T-helper 2 cell treated with Interferon-gamma antibody and Interleukin-4, amounts not matched to agents 100 ng/mL and 5 ng/mL, for 36 hours (primary cell): ENCODE measurements around the gene DNAH10. TPM values are rescaled to one million over a fixed set of nuclear protein-coding genes. Genes with fewer than 3 reads are reported as not detected.
"Not testable (repeated sequence)": the region's sequence is repeated elsewhere in the genome, so short reads cannot be mapped to it uniquely, and the experiment has no call there.

Experiments
- intact Hi-C: fragments of 100-400 bp; cut with micrococcal nuclease; formaldehyde crosslinking; loops from one replicate; pipeline ENCODE4 v1.15.1; 2023
- total RNA-seq: library from RNA; stranded (reverse); gene quantifications from 2 replicates; pipeline ENCODE4 v1.2.3, GENCODE V29; 2022

The DNAH10 gene
- total RNA-seq, 1 donor from 2014 or later = 0.14 TPM

DNA sequence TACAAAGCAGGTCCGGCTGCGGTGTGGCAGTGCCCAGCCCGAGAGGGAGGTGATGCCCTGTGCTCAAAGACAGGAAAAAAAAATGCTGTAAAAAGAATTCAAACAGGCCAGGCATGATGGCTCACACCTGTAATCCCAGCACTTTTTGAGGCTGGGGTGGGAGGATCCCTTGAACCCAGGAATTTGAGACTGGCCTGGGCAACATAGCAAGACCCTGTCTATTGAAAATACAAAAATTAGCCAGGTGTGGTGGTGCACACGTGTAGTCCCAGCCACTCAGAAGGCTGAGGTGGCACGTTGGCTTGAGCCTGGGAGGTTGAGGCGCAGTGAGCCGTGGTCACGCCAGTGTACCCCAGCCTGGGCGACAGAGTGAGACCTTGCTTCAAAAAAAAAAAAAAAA is 26.4 kb downstream of the DNAH10 start:
- intact Hi-C loops = no loop called here

GRCh38 chr12:123789422-123789821 is 27.3 kb downstream of the DNAH10 start:
- intact Hi-C loops = not testable (repeated sequence)

DNA sequence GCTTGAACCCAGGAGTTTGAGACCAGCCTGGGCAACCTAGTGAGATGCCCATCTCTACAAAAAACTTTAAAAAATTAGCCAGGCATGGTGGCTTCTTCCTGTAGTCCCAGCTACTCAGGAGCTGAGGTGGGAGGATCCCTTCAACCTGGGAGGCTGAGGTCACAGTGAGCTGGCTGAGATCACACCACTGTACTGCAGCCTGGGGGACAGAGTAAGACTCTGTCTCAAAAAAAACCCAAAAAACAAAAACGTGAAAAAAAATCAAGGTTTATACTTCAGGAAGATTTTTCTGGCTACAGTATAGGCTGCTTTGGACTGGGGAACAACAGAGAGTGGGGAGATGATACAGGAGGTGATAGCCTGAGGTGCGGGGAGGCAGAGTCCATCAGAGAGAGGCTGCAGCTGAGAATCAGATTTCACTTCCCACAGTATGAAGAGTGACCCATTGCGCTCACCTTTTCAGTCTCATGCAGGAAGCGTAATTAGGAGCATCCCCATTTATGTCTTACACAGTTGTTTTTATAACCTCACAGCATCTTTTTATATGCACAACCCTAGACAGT is 28.9 kb downstream of the DNAH10 start:
- intact Hi-C loops = no loop called here

GRCh38 chr12:123794027-123794426 is 31.9 kb downstream of the DNAH10 start:
- intact Hi-C loops = no loop called here

DNA sequence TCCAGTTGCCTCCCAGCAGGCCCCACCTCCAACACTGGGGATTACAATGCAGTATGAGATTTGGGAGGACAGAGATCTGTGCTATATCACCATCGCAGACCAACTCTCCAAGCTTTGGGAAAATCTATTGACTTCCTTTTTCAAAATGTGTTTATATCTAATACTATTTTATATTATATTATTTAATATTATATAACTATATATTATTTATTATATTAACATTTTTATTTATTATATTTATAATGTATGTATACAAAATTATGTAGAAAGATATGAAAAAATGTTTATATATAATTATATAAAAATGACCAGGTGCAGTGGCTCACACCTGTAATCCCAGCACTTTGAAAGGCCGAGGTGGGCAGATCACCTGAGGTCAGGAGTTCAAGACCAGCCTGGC is 36.4 kb downstream of the DNAH10 start:
- intact Hi-C loops = no loop called here

- intact Hi-C loops = no loop called here
Observed at GRCh38 chr12:123799227-123799626, 37.1 kb downstream of the DNAH10 start.

- intact Hi-C loops = loop anchor here (10.0 kb wide), 1 partner anchor 183 kb away; no protein-coding TSS in a partner anchor
Observed at GRCh38 chr12:123801573-123802178, 39.6 kb downstream of the DNAH10 start.

DNA sequence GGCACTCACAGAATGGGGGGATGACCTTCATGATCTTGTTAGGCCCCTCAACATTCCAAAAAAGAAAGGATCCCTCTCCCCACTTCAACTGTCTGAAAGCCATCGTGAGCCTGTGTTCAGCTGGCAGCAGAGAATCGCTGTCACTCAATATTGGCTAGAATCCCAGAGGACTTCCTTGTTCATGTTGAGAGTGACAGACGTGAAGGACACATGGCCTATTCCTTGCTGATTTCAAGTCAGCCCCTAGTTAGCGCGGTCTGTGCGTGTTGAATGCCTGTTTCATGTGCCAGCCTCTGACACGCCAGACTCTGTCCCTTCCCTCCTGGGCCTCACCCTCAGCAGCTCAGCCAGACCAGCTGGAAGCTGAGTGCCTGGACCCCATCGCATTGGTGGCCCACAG is 43.1 kb downstream of the DNAH10 start:
- intact Hi-C loops = loop anchor here (10.0 kb wide), 1 partner anchor 180 kb away; no protein-coding TSS in a partner anchor

DNA sequence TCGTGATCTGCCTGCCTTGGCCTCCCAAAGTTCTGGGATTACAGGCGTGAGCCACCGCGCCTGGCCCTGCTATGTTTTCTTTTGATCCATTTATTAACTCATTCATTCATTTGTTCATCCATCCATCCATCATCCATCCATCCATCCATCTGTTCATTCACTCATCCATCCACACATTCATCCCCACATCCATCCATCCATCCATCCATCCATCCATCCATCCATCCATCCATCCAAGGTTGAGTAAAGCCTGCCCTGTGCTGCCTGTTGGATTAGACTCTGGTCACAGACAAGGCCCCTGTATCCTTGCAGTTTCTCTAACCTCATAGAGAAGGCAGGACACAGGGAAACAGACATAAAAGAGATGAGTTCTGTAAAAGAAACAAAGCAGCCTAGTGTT is 44.9 kb downstream of the DNAH10 start:
- intact Hi-C loops = loop anchor here (10.0 kb wide), 1 partner anchor 178 kb away; no protein-coding TSS in a partner anchor

DNA sequence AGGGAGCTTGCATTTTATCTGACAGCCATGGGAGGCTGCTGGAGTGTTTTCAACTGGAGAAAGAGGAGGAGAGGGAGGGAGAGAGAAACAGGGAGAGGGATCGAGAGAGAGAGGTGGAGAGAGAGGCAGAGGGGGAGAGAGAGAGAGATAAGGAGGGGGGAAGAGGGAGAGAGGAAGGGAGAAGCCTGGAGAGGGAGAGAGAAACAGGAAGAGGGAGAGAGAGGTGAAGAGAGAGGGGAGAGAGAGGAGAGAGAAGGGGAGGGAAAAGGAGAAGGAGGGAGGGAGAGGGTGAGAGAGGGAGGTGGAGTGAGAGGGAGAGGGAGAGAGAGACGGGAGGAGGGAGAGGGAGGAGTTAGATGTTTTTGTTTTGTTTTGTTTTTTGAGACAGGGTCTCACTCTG is 45.6 kb downstream of the DNAH10 start:
- intact Hi-C loops = loop anchor here (10.0 kb wide), 1 partner anchor 177 kb away; no protein-coding TSS in a partner anchor

- intact Hi-C loops = loop anchor here (10.0 kb wide), 1 partner anchor 177 kb away; no protein-coding TSS in a partner anchor
Observed at GRCh38 chr12:123808167-123808566, 46.1 kb downstream of the DNAH10 start.

DNA sequence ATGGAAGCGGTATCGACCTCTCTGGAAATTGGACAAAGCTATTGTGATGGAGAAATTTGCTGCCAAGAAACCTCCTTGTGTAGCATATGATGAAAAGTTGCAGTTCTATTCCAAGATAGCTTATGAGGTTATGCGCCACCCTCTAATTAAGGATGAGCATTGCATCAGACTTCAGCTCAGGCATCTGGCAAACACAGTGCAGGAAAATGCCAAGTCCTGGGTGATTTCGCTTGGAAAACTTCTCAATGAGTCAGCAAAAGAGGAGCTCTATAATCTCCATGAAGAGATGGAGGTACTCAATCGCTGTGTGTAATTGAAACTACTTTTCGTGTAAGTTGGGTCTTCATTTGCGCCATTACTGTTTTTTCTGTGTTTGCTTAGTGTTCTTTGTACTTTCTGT is 51.2 kb downstream of the DNAH10 start:
- intact Hi-C loops = no loop called here

GRCh38 chr12:123815968-123816367 is 53.9 kb downstream of the DNAH10 start:
- intact Hi-C loops = no loop called here

- intact Hi-C loops = no loop called here
Observed at GRCh38 chr12:123816896-123817537, 54.9 kb downstream of the DNAH10 start.

DNA sequence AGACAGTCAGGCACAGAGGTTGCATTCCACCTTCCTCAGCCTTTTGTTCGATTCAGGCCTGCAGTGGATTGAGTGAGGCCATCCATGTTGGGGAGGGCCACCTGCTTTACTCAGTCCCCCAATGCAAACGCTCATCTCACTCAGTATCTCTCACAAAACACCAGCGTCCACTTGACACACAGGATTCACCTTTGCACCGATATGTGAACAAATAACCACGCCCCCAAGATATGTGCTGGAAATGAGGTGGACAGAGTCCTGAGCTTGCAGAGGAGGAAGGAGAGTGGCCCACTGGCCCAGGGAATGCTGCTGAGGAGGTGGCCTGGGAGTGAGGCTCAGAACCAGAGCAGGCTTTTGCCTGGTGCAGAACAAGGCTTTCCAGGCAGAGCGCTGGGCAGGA is 60.7 kb downstream of the DNAH10 start:
- intact Hi-C loops = no loop called here

GRCh38 chr12:123828120-123828519 is 66.0 kb downstream of the DNAH10 start:
- intact Hi-C loops = no loop called here

- intact Hi-C loops = no loop called here
Observed at GRCh38 chr12:123828854-123829547, 66.9 kb downstream of the DNAH10 start.

- intact Hi-C loops = no loop called here
Observed at GRCh38 chr12:123829561-123829960, 67.5 kb downstream of the DNAH10 start.

DNA sequence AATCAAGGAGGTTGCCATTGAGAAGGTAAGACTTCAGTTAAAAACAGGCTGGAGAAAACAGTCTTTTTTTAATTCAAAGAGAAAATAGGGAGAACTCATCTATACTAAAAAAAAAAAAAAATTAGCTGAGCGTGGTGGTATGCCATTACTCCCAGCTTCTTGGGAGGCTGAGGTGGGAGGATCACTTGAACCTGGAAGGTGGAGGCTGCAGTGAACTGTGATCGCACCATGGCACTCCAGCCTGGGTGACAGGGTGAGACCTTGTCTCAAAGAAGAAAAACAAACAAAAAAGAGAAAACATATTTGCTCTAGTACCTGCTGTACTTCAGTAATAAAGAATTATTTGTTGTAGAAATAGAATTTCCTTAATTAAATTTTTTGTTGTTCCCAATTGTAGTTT is 68.6 kb downstream of the DNAH10 start:
- intact Hi-C loops = no loop called here

DNA sequence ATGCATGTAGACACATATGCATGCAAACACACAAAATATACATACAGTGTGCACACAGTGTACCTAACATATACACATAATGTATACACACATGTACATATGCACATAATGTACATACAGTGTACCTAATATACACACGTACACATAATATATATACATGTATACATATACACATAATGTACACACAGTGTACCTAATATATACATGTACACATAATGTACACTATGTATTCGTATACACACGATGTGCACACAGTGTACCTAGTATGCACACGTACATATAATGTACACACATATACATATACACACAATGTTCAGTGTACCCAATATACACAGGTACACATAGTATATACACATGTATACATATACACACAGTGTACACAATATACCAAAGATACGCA is 70.0 kb downstream of the DNAH10 start:
- intact Hi-C loops = no loop called here

GRCh38 chr12:123833830-123834229 is 71.7 kb downstream of the DNAH10 start:
- intact Hi-C loops = no loop called here

DNA sequence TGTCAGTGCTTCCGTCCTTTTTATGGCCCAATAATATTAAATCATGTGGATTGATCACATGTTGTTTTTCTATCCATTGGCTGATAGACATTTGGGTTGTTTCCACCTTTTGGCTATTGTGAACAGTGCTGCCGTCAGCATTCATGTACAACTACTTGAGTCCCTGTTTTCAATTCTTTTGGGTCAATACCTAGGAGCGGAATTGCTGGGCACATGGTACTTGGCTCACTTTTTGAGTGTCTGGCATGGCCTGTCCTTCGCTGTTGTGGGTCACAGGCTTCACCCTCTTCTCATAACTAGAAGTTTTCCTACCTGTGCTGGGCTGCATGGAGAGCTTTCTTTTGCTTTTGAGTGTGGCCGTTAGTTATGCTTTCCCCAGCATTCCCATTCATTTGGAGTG is 72.7 kb downstream of the DNAH10 start:
- intact Hi-C loops = no loop called here
